HG03139 (cell line): ENCODE results near the gene DIP2C.

Source experiments
- ATAC-seq: cut with Tn5 transposase; IDR thresholded peaks from one replicate; pipeline ENCODE4 v1.9.1; 2021; ENCODE audit not compliant: unreplicated experiment

Gene DIP2C

GRCh38 chr10:558891-559766, 130.3 kb downstream of the DIP2C start:
- ATAC-seq, result no peak

GRCh38 chr10:558364-558763, 131.1 kb downstream of the DIP2C start:
- no peak for ATAC-seq

- ATAC-seq, result no peak
Measured at GRCh38 chr10:557792-558328, 131.6 kb downstream of the DIP2C start.

- no peak for ATAC-seq
Measured at GRCh38 chr10:556971-557637, 132.4 kb downstream of the DIP2C start.

- ATAC-seq, result no peak
Measured at GRCh38 chr10:555682-556350, 133.7 kb downstream of the DIP2C start.

GRCh38 chr10:555281-555680, 134.2 kb downstream of the DIP2C start:
- ATAC-seq, result no peak

- no peak for ATAC-seq
Measured at GRCh38 chr10:554182-554848, 135.2 kb downstream of the DIP2C start.

- ATAC-seq, result no peak
Measured at GRCh38 chr10:553233-553632, 136.2 kb downstream of the DIP2C start.

- ATAC-seq, result no peak
Measured at GRCh38 chr10:552679-553078, 136.8 kb downstream of the DIP2C start.

- ATAC-seq, result no peak
Measured at GRCh38 chr10:551373-552252, 137.9 kb downstream of the DIP2C start.

GRCh38 chr10:550665-551372, 138.6 kb downstream of the DIP2C start:
- ATAC-seq, result no peak

GRCh38 chr10:549391-549790, 140.1 kb downstream of the DIP2C start:
- ATAC-seq, result no peak

- ATAC-seq, result no peak
Measured at GRCh38 chr10:548238-548901, 141.1 kb downstream of the DIP2C start.

- no peak for ATAC-seq
Measured at GRCh38 chr10:547591-548081, 141.8 kb downstream of the DIP2C start.

- no peak for ATAC-seq
Measured at GRCh38 chr10:546971-547590, 142.4 kb downstream of the DIP2C start.

GRCh38 chr10:546451-546850, 143.0 kb downstream of the DIP2C start:
- no peak for ATAC-seq

- ATAC-seq, result no peak
Measured at GRCh38 chr10:543862-544822, 145.3 kb downstream of the DIP2C start.
